Peyer's patch (tissue), 4 donors: ENCODE results near the gene SCAF11. TPM values are rescaled to one million over a fixed set of nuclear protein-coding genes. Genes with fewer than 3 reads are reported as not detected.

Source experiments
- DNase-seq, 3 donors: peaks; one replicate each; pipeline ENCODE4 v3.0.0-alpha.2; 2017 to 2019
- H3K27ac ChIP-seq, 4 donors: fragments of 200-600 bp; sonication (generic); one replicate each; pipeline ENCODE4 v1.5.1; 2016 to 2019
- H3K27me3 ChIP-seq, 2 donors: fragments of 200-600 bp; sonication (generic); one replicate each; pipeline ENCODE4 v1.5.1; 2019
- H3K36me3 ChIP-seq, 3 donors: fragments of 200-600 bp; sonication (generic); one replicate each; pipeline ENCODE4 v1.5.1; 2016 to 2019
- H3K4me1 ChIP-seq, 4 donors: fragments of 200-600 bp; sonication (generic); one replicate each; pipeline ENCODE4 v1.5.1; 2016 to 2019
- H3K4me3 ChIP-seq, 4 donors: fragments of 200-600 bp; sonication (generic); 1 replicate in 3 of 4; 2 replicates in 1 of 4; pipeline ENCODE4 v1.5.1; 2016 to 2019; ENCODE audit warnings: mild to moderate bottlenecking in 1 of 4
- H3K9me3 ChIP-seq, 4 donors: fragments of 200-600 bp; sonication (generic); one replicate each; pipeline ENCODE4 v1.5.1; 2016 to 2019; ENCODE audit warnings: mild to moderate bottlenecking in 1 of 4
- CTCF ChIP-seq, 6 experiments: fragments of 450-650 bp in 4 of 6; fragments of 200-600 bp in 2 of 6; sonication (generic) in 1 of 6; IDR thresholded peaks; one replicate each; pipeline ENCODE4 v1.5.1; 2017 to 2019; ENCODE audit warnings: antibody characterized with exemption in 6 of 6, mild to moderate bottlenecking in 3 of 6, moderate library complexity in 1 of 6
- POLR2A ChIP-seq, 2 donors: fragments of 450-650 bp; IDR thresholded peaks; one replicate each; pipeline ENCODE4 v1.5.1; 2017; ENCODE audit warnings: antibody characterized with exemption in 2 of 2, mild to moderate bottlenecking in 2 of 2, moderate library complexity in 2 of 2
- total RNA-seq, 4 donors: library from RNA; depleted of rRNA; stranded (reverse); fragments of >200 nt; gene quantifications; one replicate each; pipeline ENCODE4 v1.1.0, GENCODE V29; 2016

SCAF11 gene
- total RNA-seq, 4 donors from 2014 or later: 93.3 to 277 (median 210) TPM

- Histone ChIP-seq H3K9me3 (no peaks in the 10 kb centered on the region), H3K27me3 (no peaks in the 10 kb centered on the region), H3K27ac (no peak overlapping the region), H3K4me3 (no peak overlapping the region), H3K36me3 (peaks cover 0 to 76% (median 0%) of the 10 kb centered on the region in 3 donors), H3K4me1 (no peaks in the 10 kb centered on the region)
- no peak for TF ChIP-seq POLR2A (IDR thresholded peaks at IDR 0.05)
- no peak for DNase-seq
These were observed 60.0 kb downstream of the SCAF11 start for GRCh38 chr12:45930369-45930768.

DNA sequence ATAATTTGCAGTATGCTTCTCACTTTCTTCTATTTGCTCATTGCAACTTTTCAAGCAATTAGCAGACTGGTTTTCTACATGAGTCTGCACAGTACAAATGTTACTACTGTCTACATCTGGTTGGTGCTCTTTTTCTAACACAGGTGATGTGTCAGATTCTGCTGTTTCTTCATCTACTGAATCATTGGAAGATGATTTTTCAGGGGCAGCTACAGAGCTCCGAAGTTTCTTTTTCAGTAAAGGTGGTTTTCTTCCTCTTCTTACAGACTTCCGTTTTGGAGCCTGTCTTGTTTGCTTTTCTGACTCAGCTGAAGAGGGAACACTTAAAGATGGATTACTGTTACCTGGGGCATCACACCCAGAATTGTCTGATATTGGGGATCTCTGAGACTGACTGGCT lies 62.1 kb downstream of the SCAF11 start:
- peaks cover 0 to 96% (median 0%) of the 10 kb centered on the region in 3 donors for H3K36me3 ChIP-seq
- no peak overlapping the region for H3K4me3 ChIP-seq
- no peaks in the 10 kb centered on the region for H3K4me1 ChIP-seq
- DNase-seq: no peak
- H3K27me3 ChIP-seq: no peaks in the 10 kb centered on the region
- no peak overlapping the region for H3K27ac ChIP-seq
- H3K9me3 ChIP-seq: no peaks in the 10 kb centered on the region
- no peak for TF ChIP-seq CTCF (IDR thresholded peaks at IDR 0.05)

GRCh38 chr12:45918818-45919217 lies 71.6 kb downstream of the SCAF11 start:
- Histone ChIP-seq H3K9me3 (no peaks in the 10 kb centered on the region), H3K4me3 (no peak overlapping the region), H3K36me3 (peaks cover 0 to 40% (median 4%) of the 10 kb centered on the region in 3 donors), H3K27ac (no peak overlapping the region), H3K4me1 (no peaks in the 10 kb centered on the region), H3K27me3 (no peaks in the 10 kb centered on the region)
- TF ChIP-seq CTCF (IDR thresholded peaks at IDR 0.05) (no peak), POLR2A (IDR thresholded peaks at IDR 0.05) (no peak)
- no peak for DNase-seq

- peaks cover 0 to 10% (median 4%) of the 10 kb centered on the region in 3 donors for H3K36me3 ChIP-seq
- H3K4me3 ChIP-seq: no peak overlapping the region
- H3K27me3 ChIP-seq: no peaks in the 10 kb centered on the region
- TF ChIP-seq POLR2A (IDR thresholded peaks at IDR 0.05) (no peak), CTCF (IDR thresholded peaks at IDR 0.05) (no peak)
- H3K4me1 ChIP-seq: no peaks in the 10 kb centered on the region
- DNase-seq: no peak
- no peaks in the 10 kb centered on the region for H3K9me3 ChIP-seq
- H3K27ac ChIP-seq: no peak overlapping the region
These were observed 75.0 kb downstream of the SCAF11 start for GRCh38 chr12:45915405-45915804.

- DNase-seq: no peak
- H3K4me3 ChIP-seq: no peak overlapping the region
- no peaks in the 10 kb centered on the region for H3K9me3 ChIP-seq
- H3K36me3 ChIP-seq: peaks cover 0 to 10% (median 0%) of the 10 kb centered on the region in 3 donors
- H3K27me3 ChIP-seq: no peaks in the 10 kb centered on the region
- no peak overlapping the region for H3K27ac ChIP-seq
- TF ChIP-seq POLR2A (IDR thresholded peaks at IDR 0.05) (no peak), CTCF (IDR thresholded peaks at IDR 0.05) (no peak)
- H3K4me1 ChIP-seq: no peaks in the 10 kb centered on the region
These were observed 76.3 kb downstream of the SCAF11 start for GRCh38 chr12:45914090-45914489.

GRCh38 chr12:45913631-45914030 lies 76.7 kb downstream of the SCAF11 start:
- no peak overlapping the region for H3K4me3 ChIP-seq

More at GRCh38 chr12:45913631-45914030, 76.7 kb downstream of the SCAF11 start:
- Histone ChIP-seq H3K4me1 (no peaks in the 10 kb centered on the region), H3K27me3 (no peaks in the 10 kb centered on the region), H3K9me3 (no peaks in the 10 kb centered on the region), H3K27ac (no peak overlapping the region), H3K36me3 (peaks cover 0 to 7% (median 0%) of the 10 kb centered on the region in 3 donors)
- TF ChIP-seq POLR2A (IDR thresholded peaks at IDR 0.05) (no peak), CTCF (IDR thresholded peaks at IDR 0.05) (no peak)
- no peak for DNase-seq
